Activated CD4-positive, alpha-beta memory T cell treated with anti-CD3 and anti-CD28 coated beads for 36 hours (primary cell): ENCODE data around the gene FTL. TPM values are rescaled to one million over a fixed set of nuclear protein-coding genes. Genes with fewer than 3 reads are reported as not detected.

ENCODE experiments used
- CTCF ChIA-PET: fragments of 350-600 bp; sonication (Branson Sonifier 250); formaldehyde crosslinking; loops from one replicate; lab custom pipeline; 2021; ENCODE audit warnings: antibody characterized with exemption, inconsistent platforms; lab: Charles Lee
- POLR2A ChIA-PET: fragments of 350-600 bp; sonication (Branson Sonifier 250); formaldehyde crosslinking; loops from one replicate; lab custom pipeline; 2021; ENCODE audit warnings: antibody characterized with exemption; lab: Charles Lee
- DNase-seq: peaks from one replicate; pipeline ENCODE4 v3.0.0-alpha.2; 2020
- H3K27ac Mint-ChIP-seq: one replicate; pipeline ENCODE4 v1.8.0; 2021; ENCODE audit warnings: mixed read lengths
- H3K27me3 Mint-ChIP-seq: one replicate; pipeline ENCODE4 v1.8.0; 2021; ENCODE audit warnings: mixed read lengths
- H3K36me3 Mint-ChIP-seq: one replicate; pipeline ENCODE4 v1.8.0; 2021; ENCODE audit warnings: mixed read lengths
- H3K4me1 Mint-ChIP-seq: one replicate; pipeline ENCODE4 v1.8.0; 2021; ENCODE audit warnings: low read depth, mixed read lengths
- H3K4me3 Mint-ChIP-seq: one replicate; pipeline ENCODE4 v1.8.0; 2021; ENCODE audit warnings: mild to moderate bottlenecking, mixed read lengths
- H3K9me3 Mint-ChIP-seq: one replicate; pipeline ENCODE4 v1.8.0; 2021; ENCODE audit warnings: mixed read lengths
- intact Hi-C: fragments of 100-400 bp; cut with micrococcal nuclease; formaldehyde crosslinking; loops from one replicate; pipeline ENCODE4 v1.15.1; 2023
- total RNA-seq, 2 experiments: library from RNA; stranded (reverse); gene quantifications; one replicate each; pipeline ENCODE4 v1.2.3, GENCODE V29; 2021

Gene FTL
- total RNA-seq, 2 experiments from 2014 or later: 870 to 900 TPM

GRCh38 chr19:48961673-48962028, 3.5 kb upstream of the FTL start:
- Mint-ChIP-seq H3K27ac (peak overlapping the region; percentile 93), H3K4me1 (peaks cover 53% of the 10 kb centered on the region), H3K9me3 (no peaks in the 10 kb centered on the region), H3K36me3 (peaks cover 33% of the 10 kb centered on the region), H3K27me3 (no peaks in the 10 kb centered on the region), H3K4me3 (peak overlapping the region; percentile 46)
- ChIA-PET POLR2A (interaction anchor here (1.0 kb wide), 1 partner anchor 89 kb away, joined by 3 read pairs; the partner anchor contains the start of gene PPP1R15A), CTCF (interaction anchor here (1.4 kb wide), 2 partner anchors 9 to 32 kb away, joined by 4 to 7 read pairs; partner anchors contain the start of genes GYS1 and RUVBL2)
- DNase-seq: no peak
- intact Hi-C loops: no loop called here

GRCh38 chr19:48962029-48962848, 2.9 kb upstream of the FTL start:
- intact Hi-C loops: no loop called here
- no peaks in the 10 kb centered on the region for H3K9me3 Mint-ChIP-seq
- ChIA-PET CTCF (interaction anchor here (1.4 kb wide), 2 partner anchors 8 to 31 kb away, joined by 4 to 7 read pairs; partner anchors contain the start of genes GYS1 and RUVBL2), POLR2A (interaction anchor here (1.0 kb wide), 1 partner anchor 90 kb away, joined by 3 read pairs; the partner anchor contains the start of gene PPP1R15A)
- peaks cover 35% of the 10 kb centered on the region for H3K36me3 Mint-ChIP-seq
- no peaks in the 10 kb centered on the region for H3K27me3 Mint-ChIP-seq
- H3K4me3 Mint-ChIP-seq: peak overlapping the region; percentile 46
- peak overlapping the region; percentile 93 for H3K27ac Mint-ChIP-seq
- peak; percentile 63 for DNase-seq
- H3K4me1 Mint-ChIP-seq: peaks cover 55% of the 10 kb centered on the region

GRCh38 chr19:48962849-48963165, 2.3 kb upstream of the FTL start:
- Mint-ChIP-seq H3K36me3 (peaks cover 33% of the 10 kb centered on the region), H3K4me3 (peak overlapping the region; percentile 89), H3K27ac (peak overlapping the region; percentile 93), H3K4me1 (peaks cover 52% of the 10 kb centered on the region), H3K27me3 (no peaks in the 10 kb centered on the region), H3K9me3 (no peaks in the 10 kb centered on the region)
- POLR2A ChIA-PET: interaction anchor here (1.0 kb wide), 1 partner anchor 91 kb away, joined by 3 read pairs; the partner anchor contains the start of gene PPP1R15A
- DNase-seq: no peak
- intact Hi-C loops: no loop called here
- CTCF ChIA-PET: interaction anchor here (1.4 kb wide), 2 partner anchors 8 to 31 kb away, joined by 4 to 7 read pairs; partner anchors contain the start of genes GYS1 and RUVBL2

DNA sequence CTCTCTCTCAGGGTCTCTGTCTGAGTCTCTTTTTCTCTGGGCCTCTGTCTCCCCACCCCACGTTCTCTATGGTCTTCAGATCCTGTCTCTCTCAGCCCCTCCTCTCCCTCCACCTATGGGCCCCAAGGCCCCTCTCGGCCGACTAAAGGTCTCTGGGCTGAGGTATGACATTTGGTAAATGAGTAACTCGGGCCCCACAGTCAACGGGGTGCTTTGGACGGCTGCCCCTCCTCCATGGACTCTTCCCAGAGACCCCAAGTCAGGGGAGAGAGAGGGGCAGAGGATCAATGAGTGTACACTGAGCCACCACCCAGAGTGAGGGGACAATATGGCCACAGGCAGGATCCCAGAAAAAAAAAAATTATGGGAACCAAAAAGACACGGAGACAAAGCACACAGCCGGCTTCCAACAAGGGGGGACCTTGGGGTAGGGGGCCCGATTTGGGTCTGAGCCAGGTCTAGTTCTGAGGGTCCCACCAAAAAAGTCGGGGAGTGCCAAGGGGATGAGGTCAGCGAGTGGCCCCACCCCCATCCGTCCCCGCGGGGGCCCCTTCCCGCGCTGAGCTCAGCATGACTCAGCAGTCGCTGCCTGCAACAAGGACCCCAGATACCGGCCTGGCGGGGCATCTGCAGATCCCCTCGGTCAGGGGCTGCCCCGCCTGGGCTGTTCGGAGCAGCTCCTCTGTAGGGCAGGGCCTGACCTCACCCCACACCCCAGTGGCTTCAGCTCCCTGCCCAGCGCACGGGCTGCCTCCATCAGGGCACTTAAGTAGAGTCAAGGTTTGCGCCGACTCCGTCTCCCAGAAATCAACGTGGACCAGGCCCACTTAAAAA, 1.5 kb upstream of the FTL start:
- peaks cover 34% of the 10 kb centered on the region for H3K36me3 Mint-ChIP-seq
- H3K27me3 Mint-ChIP-seq: no peaks in the 10 kb centered on the region
- no peaks in the 10 kb centered on the region for H3K9me3 Mint-ChIP-seq
- H3K4me1 Mint-ChIP-seq: peaks cover 53% of the 10 kb centered on the region
- H3K27ac Mint-ChIP-seq: peak overlapping the region; percentile 93
- ChIA-PET CTCF (interaction anchor here (1.1 to 2.6 kb wide), 4 partner anchors 30 to 168 kb away, joined by 4 to 8 read pairs (median 6); partner anchors contain the start of genes GYS1, LIN7B and RUVBL2), POLR2A (interaction anchor here (1.0 to 2.6 kb wide), 6 partner anchors 10 to 91 kb away, joined by 3 to 12 read pairs (median 3); partner anchors contain the start of genes GYS1, NUCB1, PPP1R15A and RUVBL2)
- intact Hi-C loops: loop anchor here (2.0 kb wide), 2 partner anchors 63 to 329 kb away; partner anchors contain the start of gene NUCB1
- H3K4me3 Mint-ChIP-seq: peak overlapping the region; percentile 89
- DNase-seq: peak; percentile 86

GRCh38 chr19:48964205-48965039, 687 bp upstream of the FTL start:
- no peak for DNase-seq
- no peaks in the 10 kb centered on the region for H3K27me3 Mint-ChIP-seq
- POLR2A ChIA-PET: interaction anchor here (0.8 to 2.6 kb wide), 10 partner anchors 10 to 129 kb away, joined by 3 to 12 read pairs (median 3); partner anchors contain the start of genes BAX, GYS1, NUCB1 and PPP1R15A
- H3K4me3 Mint-ChIP-seq: peak overlapping the region; percentile 89
- intact Hi-C loops: loop anchor here (1.0 to 5.0 kb wide), 5 partner anchors 29 to 330 kb away; partner anchors contain the start of genes GYS1, NUCB1 and RUVBL2
- peaks cover 51% of the 10 kb centered on the region for H3K4me1 Mint-ChIP-seq
- H3K36me3 Mint-ChIP-seq: peaks cover 32% of the 10 kb centered on the region
- CTCF ChIA-PET: interaction anchor here (1.1 to 6.5 kb wide), 6 partner anchors 10 to 169 kb away, joined by 4 to 52 read pairs (median 6); partner anchors contain the start of genes BAX, GYS1, LIN7B and RUVBL2
- peak overlapping the region; percentile 93 for H3K27ac Mint-ChIP-seq
- no peaks in the 10 kb centered on the region for H3K9me3 Mint-ChIP-seq

DNA sequence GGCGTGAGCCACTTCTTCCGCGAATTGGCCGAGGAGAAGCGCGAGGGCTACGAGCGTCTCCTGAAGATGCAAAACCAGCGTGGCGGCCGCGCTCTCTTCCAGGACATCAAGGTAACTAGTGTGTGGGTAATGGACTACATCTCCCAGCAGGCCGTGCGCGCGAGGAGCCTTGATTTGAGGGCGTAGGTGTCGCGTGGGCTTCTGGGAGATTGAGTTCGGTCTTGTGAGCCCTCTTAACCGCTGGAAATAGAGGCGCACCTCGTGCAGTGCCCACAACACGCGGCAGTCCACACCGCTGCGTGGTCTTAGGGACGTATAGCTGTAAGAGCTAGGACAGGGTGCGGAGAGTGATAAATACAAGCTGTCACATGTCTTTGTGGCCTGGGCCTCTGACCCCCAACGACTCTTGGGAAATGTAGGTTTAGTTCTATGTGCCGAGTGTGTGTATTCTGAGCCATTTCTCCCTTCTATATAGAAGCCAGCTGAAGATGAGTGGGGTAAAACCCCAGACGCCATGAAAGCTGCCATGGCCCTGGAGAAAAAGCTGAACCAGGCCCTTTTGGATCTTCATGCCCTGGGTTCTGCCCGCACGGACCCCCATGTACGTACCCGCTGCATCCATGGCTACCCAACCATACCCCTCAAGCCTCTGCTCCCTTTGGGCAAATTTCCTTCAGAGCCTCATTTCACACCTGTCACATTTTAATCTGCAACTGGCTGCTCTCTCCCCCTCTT, 864 bp downstream of the FTL start:
- DNase-seq: peak; percentile 94
- ChIA-PET CTCF (interaction anchor here (0.6 to 6.5 kb wide), 8 partner anchors 12 to 236 kb away, joined by 3 to 52 read pairs (median 5); partner anchors contain the start of genes BAX, GYS1 and RUVBL2), POLR2A (interaction anchor here (0.7 to 2.6 kb wide), 9 partner anchors 11 to 130 kb away, joined by 3 to 12 read pairs (median 5); partner anchors contain the start of genes BAX, NUCB1, PPP1R15A and RUVBL2)
- intact Hi-C loops: loop anchor here (1.0 to 5.0 kb wide), 5 partner anchors 27 to 331 kb away; partner anchors contain the start of genes GYS1, NUCB1 and RUVBL2
- Mint-ChIP-seq H3K27me3 (no peaks in the 10 kb centered on the region), H3K9me3 (no peaks in the 10 kb centered on the region), H3K36me3 (peaks cover 35% of the 10 kb centered on the region), H3K27ac (peak overlapping the region; percentile 93), H3K4me1 (peaks cover 53% of the 10 kb centered on the region), H3K4me3 (peak overlapping the region; percentile 89)

GRCh38 chr19:48966541-48967345, 1.6 kb downstream of the FTL start:
- no peaks in the 10 kb centered on the region for H3K9me3 Mint-ChIP-seq
- H3K4me1 Mint-ChIP-seq: peaks cover 50% of the 10 kb centered on the region
- ChIA-PET POLR2A (interaction anchor here (0.7 to 2.1 kb wide), 6 partner anchors 16 to 95 kb away, joined by 3 to 6 read pairs (median 5); partner anchors contain the start of genes GYS1, NUCB1, PPP1R15A and RUVBL2), CTCF (interaction anchor here (1.3 to 6.5 kb wide), 6 partner anchors 12 to 182 kb away, joined by 3 to 52 read pairs (median 5); partner anchors contain the start of genes BAX, GYS1 and RUVBL2)
- peak overlapping the region; percentile 93 for H3K27ac Mint-ChIP-seq
- peak overlapping the region; percentile 89 for H3K4me3 Mint-ChIP-seq
- intact Hi-C loops: loop anchor here (5.0 kb wide), 1 partner anchor 109 kb away; no protein-coding TSS in a partner anchor
- H3K27me3 Mint-ChIP-seq: no peaks in the 10 kb centered on the region
- no peak for DNase-seq
- H3K36me3 Mint-ChIP-seq: peaks cover 32% of the 10 kb centered on the region

- intact Hi-C loops: loop anchor here (5.0 kb wide), 1 partner anchor 110 kb away; no protein-coding TSS in a partner anchor
- DNase-seq: no peak
- POLR2A ChIA-PET: interaction anchor here (0.8 to 2.1 kb wide), 5 partner anchors 9 to 94 kb away, joined by 3 to 5 read pairs (median 5); partner anchors contain the start of genes BAX, GYS1, NUCB1 and RUVBL2
Observed at GRCh38 chr19:48967346-48968178, 2.5 kb downstream of the FTL start.

More at GRCh38 chr19:48967346-48968178, 2.5 kb downstream of the FTL start:
- peak overlapping the region; percentile 89 for H3K4me3 Mint-ChIP-seq
- CTCF ChIA-PET: interaction anchor here (1.0 to 6.5 kb wide), 5 partner anchors 26 to 181 kb away, joined by 3 to 52 read pairs (median 4); partner anchors contain the start of genes GYS1, HSD17B14 and RUVBL2
- peaks cover 32% of the 10 kb centered on the region for H3K36me3 Mint-ChIP-seq
- H3K4me1 Mint-ChIP-seq: peaks cover 42% of the 10 kb centered on the region
- peak overlapping the region; percentile 93 for H3K27ac Mint-ChIP-seq
- H3K9me3 Mint-ChIP-seq: no peaks in the 10 kb centered on the region
- H3K27me3 Mint-ChIP-seq: no peaks in the 10 kb centered on the region
